CD14-positive monocyte (primary cell): Measurements from ENCODE around the gene P3H2. TPM values are rescaled to one million over a fixed set of nuclear protein-coding genes. Genes with fewer than 3 reads are reported as not detected.
"Not testable (repeated sequence)": the region's sequence is repeated elsewhere in the genome, so short reads cannot be mapped to it uniquely, and the experiment has no call there.

Experiments used
- DNase-seq, 3 donors: peaks; one replicate each; pipeline ENCODE4 v3.0.0-alpha.2; 2011 to 2022
- H2AFZ ChIP-seq: 2 replicates; pipeline ENCODE4 v1.6.0; 2012; ENCODE audit warnings: mild to moderate bottlenecking, low read depth, low read length, inconsistent platforms; ENCODE audit not compliant: insufficient read depth, poor library complexity, severe bottlenecking
- H3K27ac ChIP-seq, 2 donors: 1 replicate in 1 of 2; 2 replicates in 1 of 2; pipeline ENCODE4 v1.5.1; 2012 to 2013; ENCODE audit warnings: low read length in 2 of 2, control low read depth in 1 of 2, inconsistent platforms in 1 of 2, low read depth in 1 of 2, mild to moderate bottlenecking in 1 of 2
- H3K27me3 ChIP-seq, 2 donors: one replicate each; pipeline versions ENCODE4 v1.6.0 to v1.6.1; 2011 to 2013; ENCODE audit warnings: low read length in 2 of 2; ENCODE audit not compliant: control insufficient read depth in 2 of 2, insufficient read depth in 2 of 2
- H3K36me3 ChIP-seq, 2 donors: replicated peaks in 1 of 2; 1 replicate in 1 of 2; 2 replicates in 1 of 2; pipeline versions ENCODE4 v1.5.1 to v1.6.1; 2012 to 2013; ENCODE audit warnings: low read length in 2 of 2, control low read depth in 1 of 2, inconsistent platforms in 1 of 2, mild to moderate bottlenecking in 1 of 2; ENCODE audit not compliant: insufficient read depth in 2 of 2, control insufficient read depth in 1 of 2
- H3K4me1 ChIP-seq, 2 donors: 1 replicate in 1 of 2; 2 replicates in 1 of 2; pipeline versions ENCODE4 v1.5.1 to v1.6.1; 2012 to 2013; ENCODE audit warnings: low read length in 2 of 2, control low read depth in 1 of 2, inconsistent platforms in 1 of 2, mild to moderate bottlenecking in 1 of 2, moderate library complexity in 1 of 2; ENCODE audit not compliant: insufficient read depth in 2 of 2, control insufficient read depth in 1 of 2
- H3K4me2 ChIP-seq: replicated peaks from 2 replicates; pipeline ENCODE3; 2012; ENCODE audit warnings: low read length, moderate library complexity, mild to moderate bottlenecking; ENCODE audit not compliant: poor library complexity, severe bottlenecking; ENCODE audit errors: extremely low read depth
- H3K4me3 ChIP-seq, 3 experiments: fragments of 200-600 bp in 1 of 3; sonication (generic) in 1 of 3; replicated peaks in 1 of 3; 1 replicate in 2 of 3; 2 replicates in 1 of 3; pipeline ENCODE4 v1.5.1; 2011 to 2013; ENCODE audit warnings: low read length in 3 of 3, mild to moderate bottlenecking in 3 of 3, control low read depth in 2 of 3, low read depth in 2 of 3, inconsistent platforms in 1 of 3, moderate library complexity in 1 of 3
- H3K79me2 ChIP-seq: 2 replicates; pipeline ENCODE4 v1.6.0; 2012; ENCODE audit warnings: mild to moderate bottlenecking, control low read depth, inconsistent platforms, low read length, moderate library complexity; ENCODE audit not compliant: insufficient read depth
- H3K9ac ChIP-seq: 2 replicates; pipeline ENCODE4 v1.6.0; 2017; ENCODE audit warnings: low read length, mild to moderate bottlenecking; ENCODE audit not compliant: insufficient read depth, poor library complexity, severe bottlenecking
- H3K9me3 ChIP-seq, 2 donors: replicated peaks in 1 of 2; 1 replicate in 1 of 2; 2 replicates in 1 of 2; pipeline versions ENCODE4 v1.5.1 to v1.6.1; 2012 to 2013; ENCODE audit warnings: low read length in 2 of 2, control low read depth in 1 of 2; ENCODE audit not compliant: control insufficient read depth in 1 of 2, insufficient read depth in 1 of 2
- H4K20me1 ChIP-seq: 2 replicates; pipeline ENCODE4 v1.6.0; 2012; ENCODE audit warnings: mild to moderate bottlenecking, low read length, control low read depth, moderate library complexity; ENCODE audit not compliant: insufficient read depth
- H3K27ac Mint-ChIP-seq, 7 donors: one replicate each; pipeline ENCODE4 v1.8.0; 2020; ENCODE audit warnings: mild to moderate bottlenecking in 7 of 7, mixed read lengths in 7 of 7, moderate library complexity in 6 of 7, inconsistent platforms in 2 of 7
- H3K27me3 Mint-ChIP-seq, 3 donors: one replicate each; pipeline ENCODE4 v1.8.0; 2021 to 2022; ENCODE audit warnings: low read depth in 3 of 3, mild to moderate bottlenecking in 3 of 3, mixed read lengths in 3 of 3, moderate library complexity in 3 of 3, inconsistent platforms in 1 of 3
- H3K36me3 Mint-ChIP-seq, 2 donors: one replicate each; pipeline ENCODE4 v1.8.0; 2020; ENCODE audit warnings: mixed read lengths in 2 of 2, inconsistent platforms in 1 of 2, mild to moderate bottlenecking in 1 of 2
- H3K4me1 Mint-ChIP-seq: one replicate; pipeline ENCODE4 v1.8.0; 2020; ENCODE audit warnings: mild to moderate bottlenecking, mixed read lengths
- H3K4me3 Mint-ChIP-seq, 2 donors: one replicate each; pipeline ENCODE4 v1.8.0; 2020; ENCODE audit warnings: mild to moderate bottlenecking in 2 of 2, mixed read lengths in 2 of 2, moderate library complexity in 1 of 2
- H3K9me3 Mint-ChIP-seq, 7 donors: one replicate each; pipeline ENCODE4 v1.8.0; 2020 to 2022; ENCODE audit warnings: mixed read lengths in 7 of 7, mild to moderate bottlenecking in 6 of 7, moderate library complexity in 6 of 7, inconsistent platforms in 2 of 7
- WGBS: methylation state at CpG from one replicate; pipeline ENCODE4 v1.1.5; 2013; ENCODE audit warnings: missing lambda C conversion rate; ENCODE audit not compliant: insufficient coverage; 5-methylcytosine and 5-hydroxymethylcytosine counted together
- intact Hi-C, 2 donors: fragments of 100-400 bp; cut with micrococcal nuclease; formaldehyde crosslinking; loops; one replicate each; pipeline versions ENCODE4 v1.15.0 to v1.15.1; 2023
- polyA plus RNA-seq, 3 donors: library from polyadenylated mRNA; depleted of rRNA in 1 of 3; unstranded in 2 of 3; stranded (reverse) in 1 of 3; fragments of 300-500 nt in 2 of 3; fragments of >200 nt in 1 of 3; fragmentation: Illumina TruSeq in 2 of 3; gene quantifications; 1 replicate in 2 of 3; 2 replicates in 1 of 3; pipeline ENCODE4 v1.2.3, GENCODE V29; 2012 to 2021
- TF ChIP-seq, protein P1 (sequence below): fragments of 200-600 bp; IDR thresholded peaks from one replicate; pipeline ENCODE4 v1.8.0; 2022; ENCODE audit warnings: antibody characterized with exemption, mild to moderate bottlenecking

P3H2 gene
- polyA plus RNA-seq, 3 donors: 0.25 to 0.31 (median 0.27) TPM

DNA sequence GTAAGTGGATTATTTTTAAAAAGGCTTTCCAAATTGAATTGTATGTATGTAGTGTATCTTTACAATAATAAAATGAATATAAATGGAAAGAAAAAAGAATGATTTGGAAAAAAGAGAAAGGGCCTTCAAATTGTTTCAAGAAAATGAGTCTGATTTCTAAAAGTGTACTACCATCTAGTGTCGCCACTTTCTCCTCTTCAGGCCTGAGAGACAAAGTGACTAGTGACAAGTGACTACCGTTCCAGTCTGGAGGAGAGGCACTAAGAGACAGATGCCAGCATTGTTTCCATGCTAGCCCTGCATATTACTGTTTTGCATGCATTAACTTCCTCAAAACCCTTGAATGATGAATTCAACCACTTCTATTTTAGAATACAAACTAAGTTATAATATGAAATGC lies 39.3 kb downstream of the P3H2 start:
- H3K9ac ChIP-seq: no peak overlapping the region
- H3K27ac ChIP-seq: no peak overlapping the region
- no peaks in the 10 kb centered on the region for H3K9me3 ChIP-seq
- no peaks in the 10 kb centered on the region for H3K27me3 ChIP-seq
- H3K4me2 ChIP-seq: no peak overlapping the region
- H3K27me3 Mint-ChIP-seq: peaks cover 0 to 5% (median 2%) of the 10 kb centered on the region in 3 donors
- no peak for DNase-seq
- H2AFZ ChIP-seq: no peak overlapping the region
- no peak overlapping the region for H3K4me3 ChIP-seq
- TF ChIP-seq, protein P1, sequence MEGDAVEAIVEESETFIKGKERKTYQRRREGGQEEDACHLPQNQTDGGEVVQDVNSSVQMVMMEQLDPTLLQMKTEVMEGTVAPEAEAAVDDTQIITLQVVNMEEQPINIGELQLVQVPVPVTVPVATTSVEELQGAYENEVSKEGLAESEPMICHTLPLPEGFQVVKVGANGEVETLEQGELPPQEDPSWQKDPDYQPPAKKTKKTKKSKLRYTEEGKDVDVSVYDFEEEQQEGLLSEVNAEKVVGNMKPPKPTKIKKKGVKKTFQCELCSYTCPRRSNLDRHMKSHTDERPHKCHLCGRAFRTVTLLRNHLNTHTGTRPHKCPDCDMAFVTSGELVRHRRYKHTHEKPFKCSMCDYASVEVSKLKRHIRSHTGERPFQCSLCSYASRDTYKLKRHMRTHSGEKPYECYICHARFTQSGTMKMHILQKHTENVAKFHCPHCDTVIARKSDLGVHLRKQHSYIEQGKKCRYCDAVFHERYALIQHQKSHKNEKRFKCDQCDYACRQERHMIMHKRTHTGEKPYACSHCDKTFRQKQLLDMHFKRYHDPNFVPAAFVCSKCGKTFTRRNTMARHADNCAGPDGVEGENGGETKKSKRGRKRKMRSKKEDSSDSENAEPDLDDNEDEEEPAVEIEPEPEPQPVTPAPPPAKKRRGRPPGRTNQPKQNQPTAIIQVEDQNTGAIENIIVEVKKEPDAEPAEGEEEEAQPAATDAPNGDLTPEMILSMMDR: no peak
- H3K27ac Mint-ChIP-seq: no peak overlapping the region
- H3K36me3 ChIP-seq: no peaks in the 10 kb centered on the region
- no peaks in the 10 kb centered on the region for H3K4me1 ChIP-seq
- 88% methylated on average over 1 of the region's 2 CpGs for WGBS
- H3K9me3 Mint-ChIP-seq: peaks cover 0 to 2% (median 0%) of the 10 kb centered on the region in 7 donors
- H3K4me3 Mint-ChIP-seq: no peak overlapping the region
- H4K20me1 ChIP-seq: no peaks in the 10 kb centered on the region
- no peaks in the 10 kb centered on the region for H3K4me1 Mint-ChIP-seq
- no peaks in the 10 kb centered on the region for H3K79me2 ChIP-seq
- intact Hi-C loops: no loop called here
- no peaks in the 10 kb centered on the region for H3K36me3 Mint-ChIP-seq

DNA sequence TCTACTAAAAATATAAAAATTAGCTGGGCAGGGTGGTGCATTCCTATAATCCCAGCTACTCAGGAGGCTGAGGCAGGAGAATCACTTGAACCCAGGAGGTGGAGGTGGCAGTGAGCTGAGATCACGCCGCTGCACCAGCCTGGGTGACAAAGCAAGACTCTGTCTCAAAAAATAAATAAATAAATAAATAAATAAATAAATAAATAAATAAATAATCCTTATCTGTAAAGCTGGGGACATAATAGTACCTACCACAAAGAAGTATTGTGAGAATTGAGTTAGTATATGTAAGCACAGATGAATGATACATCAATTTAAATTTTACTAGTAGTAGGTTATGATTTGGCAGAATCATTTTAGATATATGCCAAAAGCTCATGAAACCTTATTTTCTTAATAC lies 41.5 kb downstream of the P3H2 start:
- H3K27me3 Mint-ChIP-seq, intact Hi-C loops, H3K27ac ChIP-seq, H3K9ac ChIP-seq, H3K36me3 Mint-ChIP-seq, DNase-seq, H3K27me3 ChIP-seq, H3K9me3 Mint-ChIP-seq, H3K27ac Mint-ChIP-seq, H3K4me1 Mint-ChIP-seq, H4K20me1 ChIP-seq, H3K4me3 ChIP-seq, H3K4me2 ChIP-seq, H3K9me3 ChIP-seq, H3K79me2 ChIP-seq, H3K4me3 Mint-ChIP-seq, H2AFZ ChIP-seq, H3K4me1 ChIP-seq, H3K36me3 ChIP-seq: not testable (repeated sequence)
- no CpG with 5 or more reads among the region's 2 CpGs for WGBS
